HFFc6 (cell line): ENCODE measurements around the gene CLK3. TPM values are rescaled to one million over a fixed set of nuclear protein-coding genes. Genes with fewer than 3 reads are reported as not detected.

Experiments used
- DNase-seq: peaks from one replicate; pipeline ENCODE4 v3.0.0-alpha.2; 2018
- H3K27ac Mint-ChIP-seq: 2 replicates; pipeline ENCODE4 v1.8.0; 2020; ENCODE audit warnings: mild to moderate bottlenecking, mixed read lengths
- H3K27me3 Mint-ChIP-seq: 2 replicates; pipeline ENCODE4 v1.8.0; 2021; ENCODE audit warnings: mild to moderate bottlenecking, moderate library complexity, mixed read lengths; ENCODE audit not compliant: insufficient read depth
- H3K36me3 Mint-ChIP-seq: 2 replicates; pipeline ENCODE4 v1.8.0; 2021; ENCODE audit warnings: low read depth, mixed read lengths
- H3K4me1 Mint-ChIP-seq: 2 replicates; pipeline ENCODE4 v1.8.0; 2020; ENCODE audit warnings: low read depth, mixed read lengths
- H3K4me3 Mint-ChIP-seq: 2 replicates; pipeline ENCODE4 v1.8.0; 2020; ENCODE audit warnings: mild to moderate bottlenecking, moderate library complexity, mixed read lengths
- H3K9me3 Mint-ChIP-seq: 2 replicates; pipeline ENCODE4 v1.8.0; 2020; ENCODE audit warnings: mild to moderate bottlenecking, mixed read lengths
- total RNA-seq, 6 experiments: library from RNA; stranded (reverse); fragmentation: NEBNext Ultra II Directional; extraction: Animal tissue kit (Norgen Biotek cat#: 25700); gene quantifications; 2 replicates in 1 of 6; 3 replicates in 5 of 6; pipeline ENCODE4 v1.2.3, GENCODE V29; 2021
- TF ChIP-seq, protein P1 (sequence below): fragments of 200-600 bp; sonication (generic); IDR thresholded peaks from 2 replicates; pipeline ENCODE4 v1.5.0; 2021; ENCODE audit warnings: antibody characterized with exemption, mild to moderate bottlenecking

Gene CLK3
- total RNA-seq, 6 experiments from 2014 or later: 45.4 to 53.0 (median 46.9) TPM

- DNase-seq: no peak
- Mint-ChIP-seq H3K27ac (no peak overlapping the region), H3K36me3 (0 out of 2 replicates have a peak, but pooled peaks cover 8% of the 10 kb centered on the region), H3K4me3 (no peak overlapping the region), H3K9me3 (no peaks in the 10 kb centered on the region), H3K4me1 (peaks cover 14% of the 10 kb centered on the region), H3K27me3 (no peaks in the 10 kb centered on the region; the same call in none of the 2 replicates)
- TF ChIP-seq, protein P1, sequence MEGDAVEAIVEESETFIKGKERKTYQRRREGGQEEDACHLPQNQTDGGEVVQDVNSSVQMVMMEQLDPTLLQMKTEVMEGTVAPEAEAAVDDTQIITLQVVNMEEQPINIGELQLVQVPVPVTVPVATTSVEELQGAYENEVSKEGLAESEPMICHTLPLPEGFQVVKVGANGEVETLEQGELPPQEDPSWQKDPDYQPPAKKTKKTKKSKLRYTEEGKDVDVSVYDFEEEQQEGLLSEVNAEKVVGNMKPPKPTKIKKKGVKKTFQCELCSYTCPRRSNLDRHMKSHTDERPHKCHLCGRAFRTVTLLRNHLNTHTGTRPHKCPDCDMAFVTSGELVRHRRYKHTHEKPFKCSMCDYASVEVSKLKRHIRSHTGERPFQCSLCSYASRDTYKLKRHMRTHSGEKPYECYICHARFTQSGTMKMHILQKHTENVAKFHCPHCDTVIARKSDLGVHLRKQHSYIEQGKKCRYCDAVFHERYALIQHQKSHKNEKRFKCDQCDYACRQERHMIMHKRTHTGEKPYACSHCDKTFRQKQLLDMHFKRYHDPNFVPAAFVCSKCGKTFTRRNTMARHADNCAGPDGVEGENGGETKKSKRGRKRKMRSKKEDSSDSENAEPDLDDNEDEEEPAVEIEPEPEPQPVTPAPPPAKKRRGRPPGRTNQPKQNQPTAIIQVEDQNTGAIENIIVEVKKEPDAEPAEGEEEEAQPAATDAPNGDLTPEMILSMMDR: no peak
Observed at GRCh38 chr15:74585191-74585590, 30.4 kb upstream of the CLK3 start.

DNA sequence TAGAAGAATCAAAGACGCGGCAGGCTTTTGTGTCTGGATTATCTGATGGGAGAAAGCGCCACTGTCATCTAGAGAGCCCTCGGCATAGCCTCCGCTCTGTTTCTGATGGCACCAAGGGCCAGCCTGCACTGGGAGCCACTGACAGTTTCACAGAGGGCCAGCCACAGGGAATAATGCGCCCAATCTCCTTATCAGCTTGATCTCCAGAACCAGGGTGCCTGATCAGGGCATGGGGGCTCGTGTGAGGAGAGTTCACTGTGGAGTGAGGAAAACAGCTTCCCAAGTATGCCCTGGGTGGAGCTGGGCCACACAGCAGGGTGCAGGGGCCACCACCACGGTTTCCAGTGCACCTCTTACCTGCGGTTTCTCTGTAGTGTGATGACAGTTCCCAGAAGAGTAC lies 29.8 kb upstream of the CLK3 start:
- Mint-ChIP-seq H3K27me3 (no peaks in the 10 kb centered on the region; the same call in none of the 2 replicates), H3K4me3 (no peak overlapping the region), H3K27ac (no peak overlapping the region), H3K4me1 (peaks cover 14% of the 10 kb centered on the region), H3K36me3 (0 out of 2 replicates have a peak, but pooled peaks cover 8% of the 10 kb centered on the region), H3K9me3 (no peaks in the 10 kb centered on the region)
- no peak for DNase-seq
- TF ChIP-seq, protein P1: no peak

DNA sequence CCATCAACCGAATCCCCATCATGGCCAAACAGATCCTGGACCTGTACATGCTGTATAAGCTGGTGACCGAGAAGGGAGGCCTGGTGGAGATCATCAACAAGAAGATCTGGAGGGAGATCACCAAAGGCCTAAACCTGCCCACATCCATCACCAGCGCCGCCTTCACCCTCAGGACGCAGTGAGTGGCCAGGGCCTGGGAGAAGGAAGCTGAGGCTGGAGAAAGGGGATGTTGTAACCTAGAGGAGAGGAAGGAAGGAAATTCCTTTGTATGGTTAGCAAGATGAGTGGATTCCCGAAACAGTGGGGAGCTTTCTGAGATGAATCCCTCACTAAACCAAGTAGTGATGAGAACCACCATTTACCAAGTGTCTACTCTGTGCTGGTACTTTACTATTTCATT lies 25.8 kb upstream of the CLK3 start:
- Mint-ChIP-seq H3K9me3 (no peaks in the 10 kb centered on the region), H3K4me1 (peaks cover 14% of the 10 kb centered on the region), H3K27me3 (no peaks in the 10 kb centered on the region; the same call in 1 of the 2 replicates), H3K36me3 (peaks cover 8% of the 10 kb centered on the region; the same call in 1 of the 2 replicates), H3K4me3 (no peak overlapping the region), H3K27ac (peak overlapping the region; percentile 40; the same call in 1 of the 2 replicates)
- TF ChIP-seq, protein P1: no peak
- no peak for DNase-seq

DNA sequence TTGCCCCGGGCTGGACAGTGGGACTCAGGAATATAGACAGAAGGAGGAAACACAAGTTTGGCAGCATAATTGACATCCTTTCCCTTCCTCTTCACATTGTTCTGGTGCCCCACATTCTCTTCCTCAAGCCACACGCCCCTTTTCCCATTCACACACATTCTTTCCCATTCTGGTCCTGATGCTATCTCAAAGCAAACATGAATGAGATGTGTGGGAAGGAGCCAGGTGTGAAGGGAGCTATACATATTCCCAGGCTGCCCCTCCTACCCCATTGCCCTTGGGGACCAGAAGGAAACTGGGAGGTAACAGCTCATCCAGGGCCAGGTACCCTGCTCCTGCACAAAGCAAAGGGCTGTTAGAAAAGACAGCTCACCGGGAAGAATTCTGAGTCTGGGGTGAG lies 23.4 kb upstream of the CLK3 start:
- no peak for DNase-seq
- Mint-ChIP-seq H3K27ac (no peak overlapping the region), H3K9me3 (no peaks in the 10 kb centered on the region), H3K36me3 (no peaks in the 10 kb centered on the region; the same call in 1 of the 2 replicates), H3K4me1 (peaks cover 14% of the 10 kb centered on the region), H3K4me3 (no peak overlapping the region), H3K27me3 (no peaks in the 10 kb centered on the region; the same call in 1 of the 2 replicates)
- TF ChIP-seq, protein P1: no peak

DNA sequence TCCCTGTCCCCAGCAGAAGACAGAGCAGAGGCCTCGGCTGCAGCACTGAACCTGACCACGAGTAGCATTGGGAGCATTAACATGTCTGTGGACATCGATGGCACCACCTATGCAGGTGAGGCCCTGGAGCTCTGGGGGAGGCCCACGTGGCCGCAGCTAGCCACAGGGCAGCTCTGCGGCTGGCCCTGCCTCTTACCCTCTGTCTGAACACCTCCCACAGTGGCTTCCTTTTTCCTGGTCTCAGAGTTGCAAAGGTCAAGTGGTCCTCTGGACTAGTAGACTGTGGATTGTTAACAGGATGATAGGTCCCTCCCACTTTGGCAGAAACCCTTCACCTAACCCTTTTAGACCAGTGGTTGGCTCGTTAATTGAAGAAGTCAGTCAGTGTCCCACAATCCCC lies 22.5 kb upstream of the CLK3 start:
- H3K27me3 Mint-ChIP-seq: no peaks in the 10 kb centered on the region
- H3K4me1 Mint-ChIP-seq: peaks cover 19% of the 10 kb centered on the region
- no peak overlapping the region for H3K27ac Mint-ChIP-seq
- H3K9me3 Mint-ChIP-seq: no peaks in the 10 kb centered on the region
- DNase-seq: no peak
- no peaks in the 10 kb centered on the region; the same call in 1 of the 2 replicates for H3K36me3 Mint-ChIP-seq
- H3K4me3 Mint-ChIP-seq: no peak overlapping the region
- TF ChIP-seq, protein P1: no peak
